WTC11 (cell line): ENCODE data around the gene MFGE8. TPM values are rescaled to one million over a fixed set of nuclear protein-coding genes. Genes with fewer than 3 reads are reported as not detected.

ENCODE experiments used
- ATAC-seq: fragments of 200-7000 bp; cut with Tn5 transposase; 2 replicates; pipeline ENCODE4 v1.10.0; 2021; ENCODE audit warnings: mild to moderate bottlenecking, moderate library complexity
- CTCF ChIA-PET: fragments of 300-600 bp; sonication (Branson Sonifier 250); formaldehyde crosslinking; loops from one replicate; lab custom pipeline; 2021; ENCODE audit warnings: antibody characterized with exemption; lab: Charles Lee
- POLR2A ChIA-PET: fragments of 350-600 bp; sonication (Branson Sonifier 250); formaldehyde crosslinking; loops from one replicate; lab custom pipeline; 2021; ENCODE audit warnings: antibody characterized with exemption; lab: Charles Lee
- DNase-seq: peaks from one replicate; pipeline ENCODE4 v3.0.0; 2021; ENCODE audit warnings: low spot score
- H3K27ac Mint-ChIP-seq: 2 replicates; pipeline ENCODE4 v1.8.0; 2021; ENCODE audit warnings: mixed read lengths
- H3K27me3 Mint-ChIP-seq: 2 replicates; pipeline ENCODE4 v1.8.0; 2021; ENCODE audit warnings: low read depth, mild to moderate bottlenecking, moderate library complexity, mixed read lengths
- H3K36me3 Mint-ChIP-seq: 2 replicates; pipeline ENCODE4 v1.8.0; 2021; ENCODE audit warnings: mixed read lengths
- H3K4me1 Mint-ChIP-seq: 2 replicates; pipeline ENCODE4 v1.8.0; 2022; ENCODE audit warnings: mixed read lengths
- H3K4me3 Mint-ChIP-seq: 2 replicates; pipeline ENCODE4 v1.8.0; 2021; ENCODE audit warnings: mild to moderate bottlenecking, moderate library complexity, mixed read lengths
- H3K9me3 Mint-ChIP-seq: 2 replicates; pipeline ENCODE4 v1.8.0; 2021; ENCODE audit warnings: mixed read lengths
- E2F4 ChIP-seq: sonication (generic); formaldehyde crosslinking; IDR thresholded peaks from 2 replicates; pipeline ENCODE4 v1.8.1; 2022; ENCODE audit warnings: low read depth, mild to moderate bottlenecking, moderate library complexity, missing genetic modification reagents, borderline replicate concordance
- ESRRA ChIP-seq: sonication (generic); formaldehyde crosslinking; IDR thresholded peaks from 2 replicates; pipeline ENCODE4 v1.8.1; 2022; ENCODE audit warnings: mild to moderate bottlenecking, missing genetic modification reagents, borderline replicate concordance
- FOXJ3 ChIP-seq: sonication (generic); formaldehyde crosslinking; IDR thresholded peaks from 2 replicates; pipeline ENCODE4 v1.9.0; 2021; ENCODE audit warnings: missing genetic modification reagents, mild to moderate bottlenecking, borderline replicate concordance
- KAT7 ChIP-seq: sonication (generic); formaldehyde crosslinking; IDR thresholded peaks from 2 replicates; pipeline ENCODE4 v1.8.1; 2023; ENCODE audit warnings: missing genetic modification reagents, mild to moderate bottlenecking, borderline replicate concordance
- RORB ChIP-seq: fragments of 250-450 bp; sonication (Bioruptor Pico); IDR thresholded peaks from 2 replicates; pipeline ENCODE4 v1.9.0; 2021; ENCODE audit warnings: mild to moderate bottlenecking
- TP53 ChIP-seq: sonication (generic); formaldehyde crosslinking; IDR thresholded peaks from 2 replicates; pipeline ENCODE4 v1.8.1; 2023; ENCODE audit warnings: mild to moderate bottlenecking, missing genetic modification reagents
- ZNF219 ChIP-seq: sonication (generic); formaldehyde crosslinking; IDR thresholded peaks from 2 replicates; pipeline ENCODE4 v1.8.0; 2023; ENCODE audit warnings: missing genetic modification reagents, mild to moderate bottlenecking, borderline replicate concordance
- ZNF263 ChIP-seq: sonication (generic); formaldehyde crosslinking; IDR thresholded peaks from 2 replicates; pipeline ENCODE4 v1.8.1; 2022; ENCODE audit warnings: low read depth, mild to moderate bottlenecking, moderate library complexity, missing genetic modification reagents
- ZNF423 ChIP-seq: fragments of 250-450 bp; sonication (Bioruptor Pico); IDR thresholded peaks from 2 replicates; pipeline ENCODE4 v2.1.2; 2022; ENCODE audit warnings: mild to moderate bottlenecking, moderate library complexity
- ZNF425 ChIP-seq: fragments of 250-450 bp; sonication (Bioruptor Pico); conservative IDR thresholded peaks from 2 replicates; pipeline ENCODE4 v1.9.0; 2021; ENCODE audit warnings: mild to moderate bottlenecking
- ZNF671 ChIP-seq: fragments of 250-450 bp; sonication (Bioruptor Pico); IDR thresholded peaks from 2 replicates; pipeline ENCODE4 v1.8.0; 2021; ENCODE audit warnings: mild to moderate bottlenecking
- total RNA-seq: library from RNA; stranded (reverse); gene quantifications from 3 replicates; pipeline ENCODE4 v1.2.3, GENCODE V29; 2021
- TF ChIP-seq, protein P1 (sequence below): sonication (generic); formaldehyde crosslinking; IDR thresholded peaks from 2 replicates; pipeline ENCODE4 v1.8.0; 2022; ENCODE audit warnings: mild to moderate bottlenecking, missing genetic modification reagents
- TF ChIP-seq, protein P2 (sequence below): sonication (generic); formaldehyde crosslinking; IDR thresholded peaks from 2 replicates; pipeline ENCODE4 v1.8.0; 2022; ENCODE audit warnings: mild to moderate bottlenecking, missing genetic modification reagents
- TF ChIP-seq, protein P3 (sequence below): fragments of 250-450 bp; sonication (Bioruptor Pico); IDR thresholded peaks from 2 replicates; pipeline ENCODE4 v1.8.0; 2021; ENCODE audit warnings: mild to moderate bottlenecking
- TF ChIP-seq, protein P4 (sequence below): sonication (generic); formaldehyde crosslinking; IDR thresholded peaks from 2 replicates; pipeline ENCODE4 v1.8.1; 2023; ENCODE audit warnings: mild to moderate bottlenecking, moderate library complexity, missing genetic modification reagents

The MFGE8 gene
- total RNA-seq, 1 experiment from 2014 or later: 719 TPM

- TF ChIP-seq, protein P1, sequence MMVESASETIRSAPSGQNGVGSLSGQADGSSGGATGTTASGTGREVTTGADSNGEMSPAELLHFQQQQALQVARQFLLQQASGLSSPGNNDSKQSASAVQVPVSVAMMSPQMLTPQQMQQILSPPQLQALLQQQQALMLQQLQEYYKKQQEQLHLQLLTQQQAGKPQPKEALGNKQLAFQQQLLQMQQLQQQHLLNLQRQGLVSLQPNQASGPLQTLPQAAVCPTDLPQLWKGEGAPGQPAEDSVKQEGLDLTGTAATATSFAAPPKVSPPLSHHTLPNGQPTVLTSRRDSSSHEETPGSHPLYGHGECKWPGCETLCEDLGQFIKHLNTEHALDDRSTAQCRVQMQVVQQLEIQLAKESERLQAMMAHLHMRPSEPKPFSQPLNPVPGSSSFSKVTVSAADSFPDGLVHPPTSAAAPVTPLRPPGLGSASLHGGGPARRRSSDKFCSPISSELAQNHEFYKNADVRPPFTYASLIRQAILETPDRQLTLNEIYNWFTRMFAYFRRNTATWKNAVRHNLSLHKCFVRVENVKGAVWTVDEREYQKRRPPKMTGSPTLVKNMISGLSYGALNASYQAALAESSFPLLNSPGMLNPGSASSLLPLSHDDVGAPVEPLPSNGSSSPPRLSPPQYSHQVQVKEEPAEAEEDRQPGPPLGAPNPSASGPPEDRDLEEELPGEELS: no peak
- TF ChIP-seq, protein P2, sequence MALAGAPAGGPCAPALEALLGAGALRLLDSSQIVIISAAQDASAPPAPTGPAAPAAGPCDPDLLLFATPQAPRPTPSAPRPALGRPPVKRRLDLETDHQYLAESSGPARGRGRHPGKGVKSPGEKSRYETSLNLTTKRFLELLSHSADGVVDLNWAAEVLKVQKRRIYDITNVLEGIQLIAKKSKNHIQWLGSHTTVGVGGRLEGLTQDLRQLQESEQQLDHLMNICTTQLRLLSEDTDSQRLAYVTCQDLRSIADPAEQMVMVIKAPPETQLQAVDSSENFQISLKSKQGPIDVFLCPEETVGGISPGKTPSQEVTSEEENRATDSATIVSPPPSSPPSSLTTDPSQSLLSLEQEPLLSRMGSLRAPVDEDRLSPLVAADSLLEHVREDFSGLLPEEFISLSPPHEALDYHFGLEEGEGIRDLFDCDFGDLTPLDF (CRISPR knock-in tag): no peak
- TF ChIP-seq KAT7: no peak
- TF ChIP-seq ZNF425 (CRISPR knock-in tag): no peak
- TF ChIP-seq, protein P3, sequence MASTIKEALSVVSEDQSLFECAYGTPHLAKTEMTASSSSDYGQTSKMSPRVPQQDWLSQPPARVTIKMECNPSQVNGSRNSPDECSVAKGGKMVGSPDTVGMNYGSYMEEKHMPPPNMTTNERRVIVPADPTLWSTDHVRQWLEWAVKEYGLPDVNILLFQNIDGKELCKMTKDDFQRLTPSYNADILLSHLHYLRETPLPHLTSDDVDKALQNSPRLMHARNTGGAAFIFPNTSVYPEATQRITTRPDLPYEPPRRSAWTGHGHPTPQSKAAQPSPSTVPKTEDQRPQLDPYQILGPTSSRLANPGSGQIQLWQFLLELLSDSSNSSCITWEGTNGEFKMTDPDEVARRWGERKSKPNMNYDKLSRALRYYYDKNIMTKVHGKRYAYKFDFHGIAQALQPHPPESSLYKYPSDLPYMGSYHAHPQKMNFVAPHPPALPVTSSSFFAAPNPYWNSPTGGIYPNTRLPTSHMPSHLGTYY (CRISPR knock-in tag): no peak
- no peak for TF ChIP-seq TP53 (CRISPR knock-in tag)
- no peak for TF ChIP-seq ESRRA (CRISPR knock-in tag)
- no peak for TF ChIP-seq ZNF671
Observed at GRCh38 chr15:88913850-88914169, 631 bp upstream of the MFGE8 start (continued).

- ChIA-PET CTCF (interaction anchor here (1.2 to 8.6 kb wide), 6 partner anchors 27 to 217 kb away, joined by 5 to 226 read pairs (median 6); no protein-coding TSS in a partner anchor), POLR2A (interaction anchor here (1.3 to 3.4 kb wide), 7 partner anchors 70 to 91 kb away, joined by 3 to 17 read pairs (median 7); no protein-coding TSS in a partner anchor)
- peak overlapping the region; percentile 85 for H3K4me3 Mint-ChIP-seq
- peaks cover 43% of the 10 kb centered on the region for H3K36me3 Mint-ChIP-seq
- H3K4me1 Mint-ChIP-seq: peaks cover 49% of the 10 kb centered on the region
- H3K9me3 Mint-ChIP-seq: peaks cover under 1% of the 10 kb centered on the region; the same call in 1 of the 2 replicates
- H3K27me3 Mint-ChIP-seq: no peaks in the 10 kb centered on the region
- ATAC-seq (no peak), DNase-seq (no peak)
- TF ChIP-seq E2F4 (CRISPR knock-in tag) (no peak), ZNF423 (CRISPR knock-in tag) (no peak), FOXJ3 (no peak), ZNF219 (CRISPR knock-in tag) (no peak)
- peak overlapping the region; percentile 84 for H3K27ac Mint-ChIP-seq
Observed at GRCh38 chr15:88912500-88912921, 668 bp downstream of the MFGE8 start.

DNA sequence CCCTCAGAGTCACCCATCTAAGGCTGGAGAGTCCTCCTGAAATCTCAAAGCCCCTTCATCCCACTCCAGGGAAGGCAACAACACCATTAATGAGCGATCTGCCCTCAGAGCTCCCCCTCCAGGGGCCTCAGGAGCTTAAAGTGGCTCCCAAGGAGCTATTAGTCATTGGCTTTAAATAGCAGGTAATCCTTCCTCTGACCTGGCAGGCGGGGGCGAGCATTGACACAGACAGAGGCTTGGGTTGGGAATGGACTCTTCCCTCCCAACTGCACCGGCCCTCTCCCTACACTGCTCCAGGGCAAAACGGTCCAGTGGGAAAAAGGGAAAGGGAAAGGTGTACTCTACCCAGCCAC is 1.4 kb downstream of the MFGE8 start:
- TF ChIP-seq RORB (CRISPR knock-in tag) (no peak), ZNF263 (CRISPR knock-in tag) (0 out of 2 replicates have a peak, but pooled peaks have one; percentile 35), ZNF423 (CRISPR knock-in tag) (peak; percentile 54; the same call in 1 of the 2 replicates)
- TF ChIP-seq, protein P4, sequence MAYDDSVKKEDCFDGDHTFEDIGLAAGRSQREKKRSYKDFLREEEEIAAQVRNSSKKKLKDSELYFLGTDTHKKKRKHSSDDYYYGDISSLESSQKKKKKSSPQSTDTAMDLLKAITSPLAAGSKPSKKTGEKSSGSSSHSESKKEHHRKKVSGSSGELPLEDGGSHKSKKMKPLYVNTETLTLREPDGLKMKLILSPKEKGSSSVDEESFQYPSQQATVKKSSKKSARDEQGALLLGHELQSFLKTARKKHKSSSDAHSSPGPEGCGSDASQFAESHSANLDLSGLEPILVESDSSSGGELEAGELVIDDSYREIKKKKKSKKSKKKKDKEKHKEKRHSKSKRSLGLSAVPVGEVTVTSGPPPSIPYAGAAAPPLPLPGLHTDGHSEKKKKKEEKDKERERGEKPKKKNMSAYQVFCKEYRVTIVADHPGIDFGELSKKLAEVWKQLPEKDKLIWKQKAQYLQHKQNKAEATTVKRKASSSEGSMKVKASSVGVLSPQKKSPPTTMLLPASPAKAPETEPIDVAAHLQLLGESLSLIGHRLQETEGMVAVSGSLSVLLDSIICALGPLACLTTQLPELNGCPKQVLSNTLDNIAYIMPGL (CRISPR knock-in tag): 0 out of 2 replicates have a peak, but pooled peaks have one; percentile 34
- peaks cover 55% of the 10 kb centered on the region for H3K4me1 Mint-ChIP-seq
- H3K9me3 Mint-ChIP-seq: no peaks in the 10 kb centered on the region
- peak overlapping the region; percentile 84 for H3K27ac Mint-ChIP-seq
- peaks cover 50% of the 10 kb centered on the region for H3K36me3 Mint-ChIP-seq
- ATAC-seq: peak; percentile 21
- peak; percentile 47 for DNase-seq
- H3K4me3 Mint-ChIP-seq: peak overlapping the region; percentile 85
- CTCF ChIA-PET: interaction anchor here (0.6 to 8.6 kb wide), 18 partner anchors 8 to 266 kb away, joined by 3 to 226 read pairs (median 3); partner anchors contain the start of gene ABHD2
- no peaks in the 10 kb centered on the region for H3K27me3 Mint-ChIP-seq
- POLR2A ChIA-PET: interaction anchor here (0.7 to 3.4 kb wide), 10 partner anchors 13 to 110 kb away, joined by 3 to 17 read pairs (median 5); no protein-coding TSS in a partner anchor
